Measurements from ENCODE around the gene ZNF579.

Gene ZNF579

DNA sequence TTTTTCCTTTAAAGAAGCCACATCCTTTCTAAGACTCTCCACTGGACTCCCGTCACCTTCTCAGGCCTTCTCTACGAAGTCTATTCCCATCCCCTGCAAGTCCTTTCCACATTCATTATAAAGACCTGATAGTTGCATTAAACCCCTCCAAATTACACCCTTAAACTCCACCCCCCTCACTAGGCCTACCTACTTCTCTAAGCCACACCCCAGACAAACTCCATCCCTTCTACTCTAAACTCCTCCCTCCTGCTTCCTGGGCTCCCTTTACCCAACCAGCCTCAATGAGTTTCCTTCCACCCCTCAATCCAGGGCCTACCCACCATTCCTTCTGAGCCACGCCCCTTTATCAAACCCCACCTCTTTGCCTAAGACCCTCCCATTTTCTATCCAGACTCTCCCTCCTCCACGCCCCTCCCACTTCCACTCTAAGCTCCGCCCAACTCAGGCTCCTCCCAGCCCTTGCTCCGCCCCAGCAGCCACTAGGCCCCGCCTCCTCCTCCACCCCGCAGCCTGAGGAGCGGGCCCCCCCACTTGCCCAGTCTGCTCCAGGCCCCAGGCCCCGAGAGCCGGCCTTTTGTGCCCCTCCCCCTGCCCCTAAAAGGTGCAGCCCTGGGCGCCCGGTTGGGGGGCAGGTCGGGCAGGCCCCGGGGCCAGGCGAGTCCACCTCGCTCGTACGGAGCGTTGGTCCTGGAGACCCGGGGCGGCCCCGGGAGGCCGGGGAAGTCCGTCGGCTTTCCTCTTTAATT is 18.2 kb upstream of the ZNF579 start:
- TF ChIP-seq FOXP2 (optimal IDR thresholded peaks at IDR 0.05; ENCODE audit: borderline replicate concordance, extremely low read depth, extremely low read length, insufficient read depth) (no peak), POLR2AphosphoS5 (IDR thresholded peaks at IDR 0.05; ENCODE audit: low read depth, low read length) (peak; percentile 81; the same call in 1 of the 2 replicates), TAF1 (IDR thresholded peaks at IDR 0.05; ENCODE audit: borderline replicate concordance, insufficient read depth, low read length) (no peak), SIN3A (IDR thresholded peaks at IDR 0.05; ENCODE audit: borderline replicate concordance, insufficient read depth, low read length) (no peak)

DNA sequence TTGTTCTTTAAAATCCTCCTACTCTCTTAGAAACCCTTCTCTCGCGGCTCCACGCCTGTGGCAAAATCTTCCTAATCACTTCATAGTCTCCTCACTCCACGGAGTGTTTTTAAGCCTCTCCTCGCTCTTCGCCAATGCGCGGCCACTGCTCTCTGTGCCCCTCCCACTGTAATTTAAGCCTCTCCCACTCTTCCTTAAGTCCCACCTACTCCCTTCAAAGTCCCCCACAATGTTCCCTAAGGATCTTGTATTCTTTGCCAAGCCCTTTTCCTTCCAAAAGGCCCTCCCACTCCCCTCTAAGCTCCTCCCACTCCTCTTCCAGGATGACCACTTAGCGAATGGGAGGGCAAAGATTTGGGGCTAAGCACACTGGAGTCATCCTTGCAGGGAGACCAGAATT is 17.4 kb upstream of the ZNF579 start:
- TF ChIP-seq TAF1 (IDR thresholded peaks at IDR 0.05; ENCODE audit: borderline replicate concordance, insufficient read depth, low read length) (no peak), POLR2AphosphoS5 (IDR thresholded peaks at IDR 0.05; ENCODE audit: low read depth, low read length) (no peak), FOXP2 (optimal IDR thresholded peaks at IDR 0.05; ENCODE audit: borderline replicate concordance, extremely low read depth, extremely low read length, insufficient read depth) (no peak), SIN3A (IDR thresholded peaks at IDR 0.05; ENCODE audit: borderline replicate concordance, insufficient read depth, low read length) (no peak)

DNA sequence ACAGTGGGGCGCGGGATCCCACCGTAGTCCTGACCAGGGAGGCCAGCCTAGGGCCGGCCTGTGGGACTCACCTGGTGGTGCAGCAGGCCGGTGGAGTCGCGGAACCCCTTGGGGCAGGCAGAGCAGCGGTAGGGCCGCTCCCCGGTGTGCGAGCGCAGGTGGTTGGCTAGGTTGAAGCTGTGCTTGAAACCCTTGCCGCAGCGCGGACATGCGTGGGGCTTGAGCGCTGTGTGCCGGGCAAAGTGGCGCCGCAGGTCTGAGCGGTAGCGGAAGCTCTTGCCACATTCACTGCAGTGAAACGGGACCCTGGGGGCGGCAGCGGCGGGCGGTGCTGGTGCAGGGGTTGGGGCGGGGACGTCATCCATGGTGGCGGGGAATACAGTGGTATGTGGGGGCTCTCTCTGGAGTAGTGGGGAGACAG is 16.9 kb upstream of the ZNF579 start:
- TF ChIP-seq TAF1 (IDR thresholded peaks at IDR 0.05; ENCODE audit: borderline replicate concordance, insufficient read depth, low read length): no peak

DNA sequence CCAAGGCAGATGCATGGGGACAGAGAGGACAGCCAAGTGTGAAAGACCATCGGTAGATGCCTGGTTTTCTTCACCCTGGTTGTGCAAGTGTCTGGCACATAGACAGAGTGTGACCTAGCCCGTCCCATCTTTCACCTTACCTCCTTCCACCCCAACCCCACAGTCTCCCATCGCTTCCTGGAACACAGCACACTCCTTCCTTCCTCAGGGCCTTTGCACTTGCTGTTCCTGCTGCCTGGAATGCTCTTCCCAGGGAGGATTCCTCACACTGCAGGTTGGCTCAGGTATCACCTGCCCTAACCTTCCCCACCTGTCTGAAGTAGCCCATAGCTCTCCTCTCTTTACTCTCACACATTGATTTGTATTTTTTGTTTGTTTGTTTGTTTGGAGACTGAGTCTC is 15.7 kb upstream of the ZNF579 start:
- no peak for TF ChIP-seq POLR2AphosphoS5 (IDR thresholded peaks at IDR 0.05; ENCODE audit: low read depth, low read length)
- TF ChIP-seq TAF1 (IDR thresholded peaks at IDR 0.05; ENCODE audit: borderline replicate concordance, insufficient read depth, low read length): no peak
- no peak for TF ChIP-seq SIN3A (IDR thresholded peaks at IDR 0.05; ENCODE audit: borderline replicate concordance, insufficient read depth, low read length)
- TF ChIP-seq FOXP2 (optimal IDR thresholded peaks at IDR 0.05; ENCODE audit: borderline replicate concordance, extremely low read depth, extremely low read length, insufficient read depth): no peak
- TF ChIP-seq, protein P1, sequence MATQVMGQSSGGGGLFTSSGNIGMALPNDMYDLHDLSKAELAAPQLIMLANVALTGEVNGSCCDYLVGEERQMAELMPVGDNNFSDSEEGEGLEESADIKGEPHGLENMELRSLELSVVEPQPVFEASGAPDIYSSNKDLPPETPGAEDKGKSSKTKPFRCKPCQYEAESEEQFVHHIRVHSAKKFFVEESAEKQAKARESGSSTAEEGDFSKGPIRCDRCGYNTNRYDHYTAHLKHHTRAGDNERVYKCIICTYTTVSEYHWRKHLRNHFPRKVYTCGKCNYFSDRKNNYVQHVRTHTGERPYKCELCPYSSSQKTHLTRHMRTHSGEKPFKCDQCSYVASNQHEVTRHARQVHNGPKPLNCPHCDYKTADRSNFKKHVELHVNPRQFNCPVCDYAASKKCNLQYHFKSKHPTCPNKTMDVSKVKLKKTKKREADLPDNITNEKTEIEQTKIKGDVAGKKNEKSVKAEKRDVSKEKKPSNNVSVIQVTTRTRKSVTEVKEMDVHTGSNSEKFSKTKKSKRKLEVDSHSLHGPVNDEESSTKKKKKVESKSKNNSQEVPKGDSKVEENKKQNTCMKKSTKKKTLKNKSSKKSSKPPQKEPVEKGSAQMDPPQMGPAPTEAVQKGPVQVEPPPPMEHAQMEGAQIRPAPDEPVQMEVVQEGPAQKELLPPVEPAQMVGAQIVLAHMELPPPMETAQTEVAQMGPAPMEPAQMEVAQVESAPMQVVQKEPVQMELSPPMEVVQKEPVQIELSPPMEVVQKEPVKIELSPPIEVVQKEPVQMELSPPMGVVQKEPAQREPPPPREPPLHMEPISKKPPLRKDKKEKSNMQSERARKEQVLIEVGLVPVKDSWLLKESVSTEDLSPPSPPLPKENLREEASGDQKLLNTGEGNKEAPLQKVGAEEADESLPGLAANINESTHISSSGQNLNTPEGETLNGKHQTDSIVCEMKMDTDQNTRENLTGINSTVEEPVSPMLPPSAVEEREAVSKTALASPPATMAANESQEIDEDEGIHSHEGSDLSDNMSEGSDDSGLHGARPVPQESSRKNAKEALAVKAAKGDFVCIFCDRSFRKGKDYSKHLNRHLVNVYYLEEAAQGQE (IDR thresholded peaks at IDR 0.05; ENCODE audit: insufficient read depth in 1 of 2, low read depth in 2 of 2, low read length in 2 of 2): no peak

DNA sequence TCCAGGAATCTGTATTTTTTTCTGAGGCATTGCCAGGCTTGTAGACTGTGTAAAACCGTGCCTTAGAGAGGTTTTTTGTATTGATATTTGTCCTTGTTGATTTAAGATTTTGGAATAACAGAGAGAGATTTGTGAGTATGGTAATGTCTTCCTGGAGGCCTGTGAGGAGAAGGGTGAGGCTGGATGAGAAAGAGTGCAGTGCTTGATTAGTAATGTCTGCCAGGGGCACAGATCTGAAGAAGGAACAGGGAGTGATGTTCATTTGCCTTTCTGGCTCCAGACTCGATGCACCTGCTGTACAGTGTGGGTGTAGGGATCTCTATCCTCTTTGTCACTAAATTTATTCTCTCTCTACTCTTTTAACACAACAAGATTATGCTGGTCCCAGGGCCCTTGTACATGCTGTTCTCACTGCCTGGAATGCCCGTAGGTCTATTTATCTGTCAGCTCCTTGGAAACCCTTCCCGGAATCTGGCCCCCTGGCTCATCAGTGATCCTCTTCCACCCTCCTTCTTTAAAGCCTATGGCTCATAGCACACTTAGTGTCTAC is 14.4 kb upstream of the ZNF579 start:
- no peak for TF ChIP-seq TAF1 (IDR thresholded peaks at IDR 0.05; ENCODE audit: borderline replicate concordance, insufficient read depth, low read length)
- TF ChIP-seq POLR2AphosphoS5 (IDR thresholded peaks at IDR 0.05; ENCODE audit: low read depth, low read length): no peak
- TF ChIP-seq, protein P1 (IDR thresholded peaks at IDR 0.05; ENCODE audit: insufficient read depth in 1 of 2, low read depth in 2 of 2, low read length in 2 of 2): no peak
- no peak for TF ChIP-seq SIN3A (IDR thresholded peaks at IDR 0.05; ENCODE audit: borderline replicate concordance, insufficient read depth, low read length)
- TF ChIP-seq FOXP2 (optimal IDR thresholded peaks at IDR 0.05; ENCODE audit: borderline replicate concordance, extremely low read depth, extremely low read length, insufficient read depth): no peak

DNA sequence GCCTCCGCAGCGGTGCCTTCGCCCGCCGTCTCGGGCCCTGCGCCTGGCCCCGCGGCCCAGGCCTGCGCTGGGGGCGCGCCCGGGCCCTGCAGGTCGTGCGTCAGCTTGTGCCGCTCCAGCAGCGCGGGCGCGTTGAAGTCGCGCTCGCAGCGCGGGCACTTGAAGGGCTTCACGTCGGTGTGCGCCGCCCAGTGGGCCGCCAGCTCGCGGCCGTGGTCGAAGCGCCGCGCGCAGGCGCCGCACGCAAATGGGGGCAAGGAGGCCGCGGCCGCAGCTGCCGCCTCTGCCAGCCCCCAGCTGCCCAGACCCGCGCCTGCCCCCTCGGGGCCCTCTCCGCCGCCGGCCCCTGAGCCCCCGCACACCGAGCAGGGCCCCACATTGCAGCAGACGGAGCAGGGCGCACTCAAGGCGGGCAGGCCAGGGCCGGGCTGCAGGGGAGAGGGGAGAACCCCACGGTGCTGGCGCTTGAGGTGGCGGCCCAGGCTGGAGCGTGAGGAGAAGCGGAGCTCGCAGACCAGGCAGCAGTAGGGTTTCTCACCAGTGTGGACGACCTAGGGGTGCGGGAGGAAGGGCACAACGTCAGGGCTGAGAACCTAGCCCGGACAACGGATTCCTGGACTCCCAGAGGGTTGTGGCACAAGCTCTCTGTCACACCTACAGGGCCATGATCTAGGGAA is 12.6 kb upstream of the ZNF579 start:
- no peak for TF ChIP-seq FOXP2 (optimal IDR thresholded peaks at IDR 0.05; ENCODE audit: borderline replicate concordance, extremely low read depth, extremely low read length, insufficient read depth)
- no peak for TF ChIP-seq POLR2AphosphoS5 (IDR thresholded peaks at IDR 0.05; ENCODE audit: low read depth, low read length)
- no peak for TF ChIP-seq TAF1 (IDR thresholded peaks at IDR 0.05; ENCODE audit: borderline replicate concordance, insufficient read depth, low read length)
- TF ChIP-seq SIN3A (IDR thresholded peaks at IDR 0.05; ENCODE audit: borderline replicate concordance, insufficient read depth, low read length): no peak
- TF ChIP-seq, protein P1 (IDR thresholded peaks at IDR 0.05; ENCODE audit: insufficient read depth in 1 of 2, low read depth in 2 of 2, low read length in 2 of 2): no peak

Data from PFSK-1 (cell line).